ENCODE data around the gene SWAP70. TPM values are rescaled to one million over a fixed set of nuclear protein-coding genes. Genes with fewer than 3 reads are reported as not detected.

Gene SWAP70
- total RNA-seq, 2 donors from 2014 or later: 28.8 to 30.7 TPM

DNA sequence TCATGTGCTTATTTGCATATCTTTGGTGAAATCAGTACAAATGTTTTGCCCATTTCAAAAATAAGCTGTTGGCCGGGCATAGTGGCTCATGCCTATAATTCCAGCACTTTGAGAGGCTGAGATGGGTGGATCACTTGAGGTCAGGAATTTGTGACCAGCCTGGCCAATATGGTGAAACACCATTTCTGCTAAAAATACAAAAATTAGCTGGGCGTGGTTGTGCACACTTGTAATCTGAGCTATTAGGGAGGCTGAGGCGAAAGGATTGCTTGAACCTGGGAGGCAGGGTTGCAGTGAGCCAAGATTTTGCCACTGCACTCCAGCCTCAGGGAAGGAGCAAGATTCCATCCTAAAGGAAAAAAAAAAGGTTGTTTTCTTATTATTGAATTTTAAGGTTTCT lies 136.0 kb downstream of the SWAP70 start:
- Mint-ChIP-seq H3K27ac (no peak overlapping the region), H3K9me3 (no peaks in the 10 kb centered on the region), H3K36me3 (ENCODE audit: low read depth) (peaks cover 8% of the 10 kb centered on the region), H3K27me3 (ENCODE audit: insufficient read depth) (no peaks in the 10 kb centered on the region), H3K4me3 (no peak overlapping the region), H3K4me1 (peaks cover 14% of the 10 kb centered on the region)
- Histone ChIP-seq H3K9ac (ENCODE audit: extremely low read depth, low read length, poor library complexity, severe bottlenecking) (no peak overlapping the region), H3K4me3 (ENCODE audit: low read length) (no peak overlapping the region), H3K36me3 (ENCODE audit: control insufficient read depth, insufficient read depth, low read length) (no peaks in the 10 kb centered on the region), H3K4me1 (ENCODE audit: control insufficient read depth, insufficient read depth, low read length) (peaks cover 11% of the 10 kb centered on the region), H3K9me3 (ENCODE audit: control insufficient read depth, low read length) (no peaks in the 10 kb centered on the region), H3K27me3 (ENCODE audit: control insufficient read depth, insufficient read depth, low read length, poor library complexity, severe bottlenecking) (no peaks in the 10 kb centered on the region), H3K27ac (ENCODE audit: low read depth, low read length) (no peak overlapping the region)
- 92 to 94% methylated on average over 3 of the region's 3 CpGs for WGBS, 2 experiments (ENCODE audit: insufficient coverage in 1 of 2, insufficient read length in 1 of 2)
- no peak for DNase-seq
- TF ChIP-seq, protein P1, sequence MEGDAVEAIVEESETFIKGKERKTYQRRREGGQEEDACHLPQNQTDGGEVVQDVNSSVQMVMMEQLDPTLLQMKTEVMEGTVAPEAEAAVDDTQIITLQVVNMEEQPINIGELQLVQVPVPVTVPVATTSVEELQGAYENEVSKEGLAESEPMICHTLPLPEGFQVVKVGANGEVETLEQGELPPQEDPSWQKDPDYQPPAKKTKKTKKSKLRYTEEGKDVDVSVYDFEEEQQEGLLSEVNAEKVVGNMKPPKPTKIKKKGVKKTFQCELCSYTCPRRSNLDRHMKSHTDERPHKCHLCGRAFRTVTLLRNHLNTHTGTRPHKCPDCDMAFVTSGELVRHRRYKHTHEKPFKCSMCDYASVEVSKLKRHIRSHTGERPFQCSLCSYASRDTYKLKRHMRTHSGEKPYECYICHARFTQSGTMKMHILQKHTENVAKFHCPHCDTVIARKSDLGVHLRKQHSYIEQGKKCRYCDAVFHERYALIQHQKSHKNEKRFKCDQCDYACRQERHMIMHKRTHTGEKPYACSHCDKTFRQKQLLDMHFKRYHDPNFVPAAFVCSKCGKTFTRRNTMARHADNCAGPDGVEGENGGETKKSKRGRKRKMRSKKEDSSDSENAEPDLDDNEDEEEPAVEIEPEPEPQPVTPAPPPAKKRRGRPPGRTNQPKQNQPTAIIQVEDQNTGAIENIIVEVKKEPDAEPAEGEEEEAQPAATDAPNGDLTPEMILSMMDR (conservative IDR thresholded peaks at IDR 0.05): no peak

DNA sequence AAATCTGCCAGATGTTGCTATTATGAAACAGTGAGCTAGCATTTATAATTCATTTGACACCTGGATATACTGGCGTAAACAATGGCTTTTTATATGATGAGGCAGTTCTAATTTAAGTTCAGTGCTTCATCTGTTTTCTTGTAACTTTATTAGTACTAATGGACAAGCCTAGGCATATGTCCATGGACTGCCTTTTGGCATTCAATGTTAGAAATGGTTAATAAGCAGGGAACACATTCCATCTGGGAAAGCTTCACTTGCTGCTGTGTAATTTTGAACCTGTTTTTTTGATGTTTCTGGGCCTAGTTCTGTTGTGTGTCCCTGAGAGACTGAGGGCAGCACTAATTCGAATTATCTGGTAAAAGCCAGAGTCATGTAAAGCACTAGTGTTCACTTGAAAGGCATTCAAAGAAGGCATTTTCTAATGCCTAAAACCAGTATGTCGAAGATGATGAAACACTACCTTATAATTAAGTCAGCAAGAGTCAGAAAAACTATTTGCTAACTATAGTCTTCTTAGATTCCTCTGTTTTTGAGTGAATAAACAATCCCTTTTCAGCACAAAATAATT lies 138.5 kb downstream of the SWAP70 start:
- H3K27ac Mint-ChIP-seq: peak overlapping the region; percentile 18
- Histone ChIP-seq H3K27me3 (ENCODE audit: control insufficient read depth, insufficient read depth, low read length, poor library complexity, severe bottlenecking) (no peaks in the 10 kb centered on the region), H3K9ac (ENCODE audit: extremely low read depth, low read length, poor library complexity, severe bottlenecking) (no peak overlapping the region), H3K27ac (ENCODE audit: low read depth, low read length) (peak overlapping the region; percentile 1), H3K9me3 (ENCODE audit: control insufficient read depth, low read length) (peaks cover 4% of the 10 kb centered on the region), H3K36me3 (ENCODE audit: control insufficient read depth, insufficient read depth, low read length) (peaks cover 8% of the 10 kb centered on the region), H3K4me1 (ENCODE audit: control insufficient read depth, insufficient read depth, low read length) (peaks cover 11% of the 10 kb centered on the region), H3K4me3 (ENCODE audit: low read length) (no peak overlapping the region)
- no peaks in the 10 kb centered on the region for H3K27me3 Mint-ChIP-seq (ENCODE audit: insufficient read depth)
- TF ChIP-seq, protein P1 (conservative IDR thresholded peaks at IDR 0.05): no peak
- peaks cover 14% of the 10 kb centered on the region for H3K4me1 Mint-ChIP-seq
- DNase-seq: no peak
- WGBS, 2 experiments (ENCODE audit: insufficient coverage in 1 of 2, insufficient read length in 1 of 2): 60 to 77% methylated on average over 1 to 3 of the region's 3 CpGs
- H3K9me3 Mint-ChIP-seq: no peaks in the 10 kb centered on the region
- H3K4me3 Mint-ChIP-seq: no peak overlapping the region
- peaks cover 21% of the 10 kb centered on the region for H3K36me3 Mint-ChIP-seq (ENCODE audit: low read depth)

Other genes starting within 250 kb of the SWAP70 start
- 10 to 100 TPM; 34.6 to 44.4 TPM for gene ZNF143, start 203.1 kb upstream of the SWAP70 start, total RNA-seq
- 10 to 100 TPM; 80.1 to 93.5 TPM for gene WEE1, start 90.4 kb upstream of the SWAP70 start, total RNA-seq